NB4 (cell line): Measurements from ENCODE around the gene DLEC1.
A peak's percentile ranks its signal among the peaks of the same experiment; 100 is the strongest.
"Not testable (repeated sequence)": the region's sequence is repeated elsewhere in the genome, so short reads cannot be mapped to it uniquely, and the experiment has no call there.

Experiments
- DNase-seq: peaks from one replicate; pipeline ENCODE4 v3.0.0; 2010; ENCODE audit warnings: low read depth
- H3K4me3 ChIP-seq: one replicate; pipeline ENCODE4 v1.5.1; 2011; ENCODE audit warnings: mild to moderate bottlenecking, low read depth, low read length, moderate library complexity
- CTCF ChIP-seq: IDR thresholded peaks from one replicate; pipeline ENCODE4 v1.5.1; 2012; ENCODE audit warnings: low read depth, low read length
- MAX ChIP-seq: IDR thresholded peaks from 2 replicates; pipeline ENCODE4 v1.6.1; 2011; ENCODE audit warnings: low read depth, low read length
- MYC ChIP-seq: IDR thresholded peaks from 2 replicates; pipeline ENCODE4 v1.6.1; 2011; ENCODE audit warnings: low read depth, low read length
- POLR2A ChIP-seq: IDR thresholded peaks from 2 replicates; pipeline ENCODE4 v1.6.1; 2011; ENCODE audit warnings: mild to moderate bottlenecking; ENCODE audit not compliant: insufficient read length; ENCODE audit errors: extremely low read depth

DLEC1 gene

GRCh38 chr3:38059591-38059990, 20.6 kb downstream of the DLEC1 start:
- no peak for DNase-seq
- no peak for TF ChIP-seq CTCF
- TF ChIP-seq POLR2A = no peak
- no peak for TF ChIP-seq MYC
- TF ChIP-seq MAX = no peak
- no peak overlapping the region for H3K4me3 ChIP-seq

GRCh38 chr3:38062809-38063208, 23.8 kb downstream of the DLEC1 start:
- TF ChIP-seq CTCF (no peak), MAX (no peak), MYC (no peak), POLR2A (no peak)
- no peak for DNase-seq
- H3K4me3 ChIP-seq = no peak overlapping the region

- not testable (repeated sequence) for DNase-seq, H3K4me3 ChIP-seq
Measured at GRCh38 chr3:38064453-38064852, 25.4 kb downstream of the DLEC1 start.

GRCh38 chr3:38067508-38068233, 28.7 kb downstream of the DLEC1 start:
- no peak overlapping the region for H3K4me3 ChIP-seq
- peak; percentile 17 for DNase-seq
- no peak for TF ChIP-seq MYC
- TF ChIP-seq MAX = no peak
- TF ChIP-seq CTCF = no peak
- no peak for TF ChIP-seq POLR2A

GRCh38 chr3:38070013-38070412, 31.0 kb downstream of the DLEC1 start:
- H3K4me3 ChIP-seq = no peak overlapping the region
- DNase-seq = no peak
- TF ChIP-seq MYC (no peak), POLR2A (no peak), CTCF (no peak), MAX (no peak)

GRCh38 chr3:38077073-38077472, 38.1 kb downstream of the DLEC1 start:
- DNase-seq, H3K4me3 ChIP-seq: not testable (repeated sequence)

GRCh38 chr3:38082296-38082695, 43.3 kb downstream of the DLEC1 start:
- H3K4me3 ChIP-seq, DNase-seq: not testable (repeated sequence)

- H3K4me3 ChIP-seq, DNase-seq: not testable (repeated sequence)
Measured at GRCh38 chr3:38083254-38083653, 44.2 kb downstream of the DLEC1 start.
